GM12873 (cell line): ENCODE measurements around the gene MNAT1.

Source experiments
- TF ChIP-seq, protein P1 (sequence below): IDR thresholded peaks from 2 replicates; pipeline ENCODE4 v1.5.1; 2012; ENCODE audit warnings: low read depth, mild to moderate bottlenecking, moderate library complexity, low read length, control low read depth; ENCODE audit not compliant: insufficient read depth; ENCODE audit errors: missing control alignments

The MNAT1 gene

DNA sequence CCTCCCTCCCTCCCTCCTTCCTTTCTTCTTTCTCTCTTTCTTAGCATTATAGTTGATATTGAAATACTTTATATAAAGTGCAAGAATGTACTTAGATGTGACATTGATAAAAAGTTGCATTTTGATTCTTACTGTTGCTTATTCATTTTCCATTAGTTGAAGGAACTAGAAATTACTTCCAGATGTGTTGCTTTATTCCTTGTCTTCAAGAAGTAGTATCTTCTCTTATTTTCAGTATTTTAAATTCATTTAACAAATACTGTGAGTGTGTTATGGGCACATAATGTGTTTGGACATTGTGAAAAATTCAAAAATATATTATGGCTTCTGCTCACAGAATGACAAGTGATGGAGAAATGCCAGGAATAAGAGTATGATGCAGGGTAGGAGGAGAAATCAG is 200.8 kb downstream of the MNAT1 start:
- TF ChIP-seq, protein P1, sequence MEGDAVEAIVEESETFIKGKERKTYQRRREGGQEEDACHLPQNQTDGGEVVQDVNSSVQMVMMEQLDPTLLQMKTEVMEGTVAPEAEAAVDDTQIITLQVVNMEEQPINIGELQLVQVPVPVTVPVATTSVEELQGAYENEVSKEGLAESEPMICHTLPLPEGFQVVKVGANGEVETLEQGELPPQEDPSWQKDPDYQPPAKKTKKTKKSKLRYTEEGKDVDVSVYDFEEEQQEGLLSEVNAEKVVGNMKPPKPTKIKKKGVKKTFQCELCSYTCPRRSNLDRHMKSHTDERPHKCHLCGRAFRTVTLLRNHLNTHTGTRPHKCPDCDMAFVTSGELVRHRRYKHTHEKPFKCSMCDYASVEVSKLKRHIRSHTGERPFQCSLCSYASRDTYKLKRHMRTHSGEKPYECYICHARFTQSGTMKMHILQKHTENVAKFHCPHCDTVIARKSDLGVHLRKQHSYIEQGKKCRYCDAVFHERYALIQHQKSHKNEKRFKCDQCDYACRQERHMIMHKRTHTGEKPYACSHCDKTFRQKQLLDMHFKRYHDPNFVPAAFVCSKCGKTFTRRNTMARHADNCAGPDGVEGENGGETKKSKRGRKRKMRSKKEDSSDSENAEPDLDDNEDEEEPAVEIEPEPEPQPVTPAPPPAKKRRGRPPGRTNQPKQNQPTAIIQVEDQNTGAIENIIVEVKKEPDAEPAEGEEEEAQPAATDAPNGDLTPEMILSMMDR: no peak

DNA sequence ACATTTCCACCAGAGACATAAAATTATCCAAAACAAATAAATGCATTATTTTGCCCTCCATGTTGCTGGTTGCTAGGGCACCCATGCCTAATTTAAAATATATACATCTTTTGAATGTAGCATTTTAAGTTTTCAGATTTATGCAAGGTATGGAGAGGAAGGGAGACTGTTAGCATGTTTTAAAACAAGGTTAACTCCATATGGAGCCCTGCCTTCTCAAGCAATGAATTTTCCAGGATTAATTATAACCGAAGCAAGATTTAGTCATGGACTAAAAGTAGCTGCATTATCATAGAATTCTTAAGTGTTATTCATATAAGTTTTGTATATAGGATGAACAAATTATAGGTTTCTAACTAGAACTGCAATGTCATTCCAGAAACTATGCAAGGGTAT is 209.1 kb downstream of the MNAT1 start:
- TF ChIP-seq, protein P1: no peak

DNA sequence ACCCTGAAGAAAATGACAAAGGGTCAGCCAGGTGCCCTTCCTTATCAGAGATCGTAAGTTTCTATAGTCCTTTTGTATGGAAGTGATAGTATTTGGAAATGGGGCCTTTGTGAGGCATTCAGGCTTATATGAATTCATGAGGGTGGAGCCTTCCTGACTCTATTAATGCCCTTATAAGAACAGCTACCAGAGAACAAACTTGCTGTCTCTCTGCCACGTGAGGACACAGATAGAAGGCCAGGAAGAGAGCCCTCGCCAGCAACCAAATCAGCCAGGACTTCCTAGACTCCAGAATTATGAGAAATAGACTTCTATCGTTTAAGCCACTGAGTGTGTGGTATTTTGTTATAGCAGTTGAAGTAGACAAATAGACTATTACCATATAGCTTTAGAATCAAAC is 209.6 kb downstream of the MNAT1 start:
- TF ChIP-seq, protein P1: no peak

DNA sequence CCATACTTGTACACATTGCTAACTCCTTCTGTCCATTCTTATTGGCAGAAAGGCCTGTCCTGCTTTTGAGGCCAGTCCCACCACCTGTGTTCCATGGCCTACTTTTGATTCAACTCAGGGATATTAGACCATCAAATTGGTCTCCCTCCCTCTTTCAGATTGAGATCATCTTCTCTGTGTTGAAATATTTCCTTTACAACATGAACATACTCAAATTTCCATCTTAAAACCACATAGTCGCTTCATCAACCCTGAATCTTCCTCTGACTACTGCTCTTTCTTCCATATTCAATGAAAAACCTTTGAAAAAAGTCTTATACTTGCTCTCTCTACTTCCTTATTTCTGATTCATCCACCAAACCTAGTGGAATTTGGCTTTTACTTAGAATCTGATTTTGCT is 211.4 kb downstream of the MNAT1 start:
- TF ChIP-seq, protein P1: no peak

DNA sequence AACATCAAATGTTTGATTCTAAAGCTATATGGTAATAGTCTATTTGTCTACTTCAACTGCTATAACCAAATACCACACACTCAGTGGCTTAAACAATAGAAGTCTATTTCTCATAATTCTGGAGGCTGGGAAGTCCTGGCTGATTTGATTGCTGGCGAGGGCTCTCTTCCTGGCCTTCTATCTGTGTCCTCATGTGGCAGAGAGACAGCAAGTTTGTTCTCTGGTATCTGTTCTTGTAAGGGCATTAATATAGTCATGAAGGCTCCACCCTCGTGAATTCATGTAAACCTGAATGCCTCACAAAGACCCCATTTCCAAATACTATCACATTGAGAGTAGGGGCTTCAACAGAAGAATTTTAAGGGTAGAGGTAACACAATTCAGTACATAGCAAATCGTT is 212.2 kb downstream of the MNAT1 start:
- TF ChIP-seq, protein P1: no peak

DNA sequence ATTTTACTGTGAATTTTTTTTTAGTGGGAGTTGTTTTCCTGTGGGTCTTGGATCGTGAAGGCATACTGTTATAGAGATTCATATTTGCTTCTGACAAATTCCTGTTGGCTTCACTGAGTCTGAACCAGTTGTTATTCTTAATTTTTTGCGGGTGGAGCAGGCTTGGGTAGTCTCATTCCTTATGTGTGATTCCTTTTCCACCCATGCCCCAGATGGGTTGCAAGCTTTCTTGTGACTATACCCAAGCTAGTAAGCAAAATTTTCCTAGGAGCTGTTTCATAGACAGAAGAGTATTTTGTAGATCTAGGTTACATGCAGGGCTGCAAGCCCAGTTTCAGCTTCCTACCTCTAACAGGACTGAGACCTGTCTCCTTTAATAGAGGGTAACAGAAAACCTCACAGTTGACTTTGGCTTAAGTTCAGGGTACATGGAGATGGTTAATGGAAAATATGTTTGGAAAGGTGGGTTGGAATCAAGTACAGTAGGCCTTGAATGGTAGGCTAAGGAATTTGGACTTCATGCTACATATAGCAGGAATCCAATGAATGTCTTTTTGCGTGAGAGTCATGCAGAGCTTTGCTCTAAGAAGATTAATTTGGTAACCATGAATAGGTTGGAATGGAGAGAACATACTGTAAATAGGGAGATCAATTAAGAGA is 217.3 kb downstream of the MNAT1 start:
- TF ChIP-seq, protein P1: no peak

DNA sequence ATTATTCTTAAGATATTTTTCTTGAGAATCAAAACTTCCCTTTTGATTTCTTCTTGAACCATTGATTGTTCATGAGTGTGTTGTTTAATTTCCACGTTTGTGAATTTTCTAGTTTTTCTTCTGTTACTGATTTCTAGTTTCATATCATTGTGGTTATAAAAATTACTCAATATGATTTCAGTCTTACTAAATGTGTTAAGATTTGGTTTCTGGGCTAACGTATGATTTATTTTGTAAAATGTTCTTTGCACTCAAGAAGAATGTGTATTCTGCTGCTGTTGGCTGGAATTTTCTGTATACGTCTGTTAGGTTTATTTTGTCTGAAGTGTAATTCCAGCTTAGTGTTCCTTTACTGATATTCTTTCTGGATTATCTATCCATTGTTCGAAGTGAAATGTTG is 221.6 kb downstream of the MNAT1 start:
- TF ChIP-seq, protein P1: no peak
